ENCODE measurements around the gene RASSF8.

The RASSF8 gene

DNA sequence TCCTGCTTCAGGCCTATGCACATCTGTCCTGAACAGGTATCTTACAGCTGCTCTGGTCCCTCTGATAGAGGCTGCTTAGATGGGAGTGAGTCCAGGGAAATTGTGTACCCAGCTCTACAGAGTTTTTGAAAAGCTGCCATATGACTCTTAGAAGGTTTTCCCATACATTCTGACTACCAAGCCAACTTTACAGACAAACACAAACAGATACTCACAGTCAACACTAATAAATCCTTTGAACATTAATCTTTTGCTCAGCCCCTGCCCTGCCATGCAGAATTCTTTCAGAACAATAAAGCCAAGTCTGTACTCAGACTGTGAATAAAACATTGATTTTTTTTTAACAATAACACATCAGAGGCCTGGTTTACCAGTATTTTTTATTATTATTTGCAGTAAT lies 21.4 kb upstream of the RASSF8 start:
- H2AFZ ChIP-seq (ENCODE audit: low read length): no peak overlapping the region
- no peaks in the 10 kb centered on the region for H3K4me1 ChIP-seq (ENCODE audit: low read length)
- H3K9me3 ChIP-seq (replicated peaks; ENCODE audit: insufficient read depth, low read length): no peaks in the 10 kb centered on the region
- no peaks in the 10 kb centered on the region for H3F3A ChIP-seq (ENCODE audit: insufficient read depth, low read length)
- no peak overlapping the region for H3K9ac ChIP-seq (ENCODE audit: low read length)
- H3K4me3 ChIP-seq (ENCODE audit: low read length): no peak overlapping the region
- no peak overlapping the region for H3K4me2 ChIP-seq (ENCODE audit: low read depth, low read length)
- no peaks in the 10 kb centered on the region for H3K79me2 ChIP-seq (ENCODE audit: low read length)
- no peaks in the 10 kb centered on the region for H4K20me1 ChIP-seq (ENCODE audit: insufficient read depth, low read length)
- TF ChIP-seq, protein P1, sequence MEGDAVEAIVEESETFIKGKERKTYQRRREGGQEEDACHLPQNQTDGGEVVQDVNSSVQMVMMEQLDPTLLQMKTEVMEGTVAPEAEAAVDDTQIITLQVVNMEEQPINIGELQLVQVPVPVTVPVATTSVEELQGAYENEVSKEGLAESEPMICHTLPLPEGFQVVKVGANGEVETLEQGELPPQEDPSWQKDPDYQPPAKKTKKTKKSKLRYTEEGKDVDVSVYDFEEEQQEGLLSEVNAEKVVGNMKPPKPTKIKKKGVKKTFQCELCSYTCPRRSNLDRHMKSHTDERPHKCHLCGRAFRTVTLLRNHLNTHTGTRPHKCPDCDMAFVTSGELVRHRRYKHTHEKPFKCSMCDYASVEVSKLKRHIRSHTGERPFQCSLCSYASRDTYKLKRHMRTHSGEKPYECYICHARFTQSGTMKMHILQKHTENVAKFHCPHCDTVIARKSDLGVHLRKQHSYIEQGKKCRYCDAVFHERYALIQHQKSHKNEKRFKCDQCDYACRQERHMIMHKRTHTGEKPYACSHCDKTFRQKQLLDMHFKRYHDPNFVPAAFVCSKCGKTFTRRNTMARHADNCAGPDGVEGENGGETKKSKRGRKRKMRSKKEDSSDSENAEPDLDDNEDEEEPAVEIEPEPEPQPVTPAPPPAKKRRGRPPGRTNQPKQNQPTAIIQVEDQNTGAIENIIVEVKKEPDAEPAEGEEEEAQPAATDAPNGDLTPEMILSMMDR (IDR thresholded peaks at IDR 0.05; ENCODE audit: low read length): no peak
- TF ChIP-seq EZH2 (optimal IDR thresholded peaks at IDR 0.05; ENCODE audit: low read depth, low read length) (no peak), EZH2phosphoT487 (IDR thresholded peaks at IDR 0.05; ENCODE audit: low read length) (no peak)
- DNase-seq: no peak
- H3K9me2 ChIP-seq (replicated peaks; ENCODE audit: insufficient read depth, low read length): no peaks in the 10 kb centered on the region
- no peaks in the 10 kb centered on the region for H3K36me3 ChIP-seq (replicated peaks; ENCODE audit: insufficient read depth, low read length)
- H3K27ac ChIP-seq (ENCODE audit: low read length): no peak overlapping the region
- H3K27me3 ChIP-seq (replicated peaks; ENCODE audit: insufficient read depth, low read length): no peaks in the 10 kb centered on the region

DNA sequence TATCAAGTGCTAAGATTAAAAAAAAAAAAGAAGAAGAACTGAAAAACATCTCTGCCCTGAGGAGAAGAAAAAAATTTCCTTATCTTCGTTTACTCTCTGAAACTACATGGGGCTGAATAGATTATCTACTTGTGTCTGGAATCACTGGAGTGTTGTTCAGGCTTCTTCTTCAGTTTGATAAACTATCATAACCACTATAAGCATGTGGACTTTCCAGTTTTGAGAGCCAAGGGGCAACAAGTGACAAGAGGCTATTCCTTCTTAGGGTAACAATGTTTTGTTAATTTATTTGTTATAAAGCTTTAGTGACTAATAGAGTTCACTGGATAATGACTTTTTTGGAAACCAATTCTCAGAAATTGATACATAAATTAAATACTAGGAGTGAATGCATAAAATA lies 19.9 kb upstream of the RASSF8 start:
- no peak overlapping the region for H3K9ac ChIP-seq (ENCODE audit: low read length)
- no peak overlapping the region for H2AFZ ChIP-seq (ENCODE audit: low read length)
- H3K4me1 ChIP-seq (ENCODE audit: low read length): no peaks in the 10 kb centered on the region
- no peak for DNase-seq
- TF ChIP-seq, protein P1 (IDR thresholded peaks at IDR 0.05; ENCODE audit: low read length): no peak
- no peak for TF ChIP-seq EZH2 (optimal IDR thresholded peaks at IDR 0.05; ENCODE audit: low read depth, low read length)
- TF ChIP-seq EZH2phosphoT487 (IDR thresholded peaks at IDR 0.05; ENCODE audit: low read length): no peak
- H3K27ac ChIP-seq (ENCODE audit: low read length): no peak overlapping the region
- no peaks in the 10 kb centered on the region for H3K36me3 ChIP-seq (replicated peaks; ENCODE audit: insufficient read depth, low read length)
- H3K79me2 ChIP-seq (ENCODE audit: low read length): no peaks in the 10 kb centered on the region
- H3K4me3 ChIP-seq (ENCODE audit: low read length): no peak overlapping the region
- no peak overlapping the region for H3K4me2 ChIP-seq (ENCODE audit: low read depth, low read length)
- H4K20me1 ChIP-seq (ENCODE audit: insufficient read depth, low read length): no peaks in the 10 kb centered on the region
- H3F3A ChIP-seq (ENCODE audit: insufficient read depth, low read length): no peaks in the 10 kb centered on the region
- H3K27me3 ChIP-seq (replicated peaks; ENCODE audit: insufficient read depth, low read length): no peaks in the 10 kb centered on the region
- no peaks in the 10 kb centered on the region for H3K9me2 ChIP-seq (replicated peaks; ENCODE audit: insufficient read depth, low read length)
- no peaks in the 10 kb centered on the region for H3K9me3 ChIP-seq (replicated peaks; ENCODE audit: insufficient read depth, low read length)

DNA sequence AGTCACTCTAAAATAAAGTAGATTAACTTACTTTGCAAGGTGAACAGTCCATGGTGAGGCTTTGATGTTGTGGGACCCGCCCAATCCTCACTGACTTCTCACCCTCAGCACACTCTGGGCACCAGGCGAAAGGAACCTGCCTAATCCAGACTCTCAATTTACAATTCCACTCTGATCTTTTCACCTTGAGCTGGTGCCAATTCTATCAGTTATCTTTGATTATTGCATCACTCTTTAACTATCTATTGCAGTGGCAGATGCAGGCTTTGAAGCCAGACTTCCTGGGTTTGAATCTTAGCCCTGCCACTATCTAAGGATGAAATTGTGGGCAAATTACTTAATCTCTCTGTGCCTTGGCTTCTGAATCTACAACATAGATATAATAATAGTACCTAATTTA lies 18.9 kb upstream of the RASSF8 start:
- Histone ChIP-seq H3K4me3 (ENCODE audit: low read length) (no peak overlapping the region), H3K4me1 (ENCODE audit: low read length) (no peaks in the 10 kb centered on the region), H3K27me3 (replicated peaks; ENCODE audit: insufficient read depth, low read length) (no peaks in the 10 kb centered on the region), H3K9me2 (replicated peaks; ENCODE audit: insufficient read depth, low read length) (no peaks in the 10 kb centered on the region), H3K9ac (ENCODE audit: low read length) (no peak overlapping the region), H3K9me3 (replicated peaks; ENCODE audit: insufficient read depth, low read length) (no peaks in the 10 kb centered on the region), H3K4me2 (ENCODE audit: low read depth, low read length) (no peak overlapping the region), H3F3A (ENCODE audit: insufficient read depth, low read length) (no peaks in the 10 kb centered on the region), H3K36me3 (replicated peaks; ENCODE audit: insufficient read depth, low read length) (no peaks in the 10 kb centered on the region), H4K20me1 (ENCODE audit: insufficient read depth, low read length) (no peaks in the 10 kb centered on the region), H2AFZ (ENCODE audit: low read length) (no peak overlapping the region), H3K27ac (ENCODE audit: low read length) (no peak overlapping the region), H3K79me2 (ENCODE audit: low read length) (no peaks in the 10 kb centered on the region)
- TF ChIP-seq EZH2phosphoT487 (IDR thresholded peaks at IDR 0.05; ENCODE audit: low read length) (no peak), EZH2 (optimal IDR thresholded peaks at IDR 0.05; ENCODE audit: low read depth, low read length) (no peak)
- TF ChIP-seq, protein P1 (IDR thresholded peaks at IDR 0.05; ENCODE audit: low read length): no peak
- no peak for DNase-seq

All from MM.1S (cell line).